GM23338 (cell line): ENCODE measurements around the gene PPP6R3. TPM values are rescaled to one million over a fixed set of nuclear protein-coding genes. Genes with fewer than 3 reads are reported as not detected.

Experiments used
- ATAC-seq: fragments of 200-7000 bp; cut with Tn5 transposase; 3 replicates; pipeline ENCODE4 v1.9.1; 2020
- DNase-seq: peaks from one replicate; pipeline ENCODE4 v3.0.0-alpha.2; 2015; ENCODE audit warnings: low spot score
- H2AFZ ChIP-seq: fragments of 200-600 bp; sonication (generic); 2 replicates; pipeline ENCODE4 v1.8.0; 2016; ENCODE audit warnings: antibody characterized with exemption, mild to moderate bottlenecking, moderate library complexity
- H3F3A ChIP-seq: fragments of 200-600 bp; sonication (generic); replicated peaks from 2 replicates; pipeline ENCODE4 v1.8.0; 2017; ENCODE audit warnings: antibody characterized with exemption, mixed run types, low read depth
- H3K27ac ChIP-seq: fragments of 200-600 bp; sonication (generic); 2 replicates; pipeline ENCODE4 v1.6.1; 2016; ENCODE audit warnings: low read depth
- H3K27me3 ChIP-seq: fragments of 200-600 bp; sonication (generic); 2 replicates; pipeline ENCODE4 v1.8.0; 2016; ENCODE audit warnings: mild to moderate bottlenecking, mixed run types, moderate library complexity; ENCODE audit not compliant: insufficient read depth
- H3K36me3 ChIP-seq: fragments of 200-600 bp; sonication (generic); 2 replicates; pipeline ENCODE4 v1.8.0; 2016; ENCODE audit warnings: mild to moderate bottlenecking; ENCODE audit not compliant: insufficient read depth
- H3K4me1 ChIP-seq: fragments of 200-600 bp; sonication (generic); 2 replicates; pipeline ENCODE4 v1.8.0; 2016; ENCODE audit warnings: mild to moderate bottlenecking, moderate library complexity; ENCODE audit not compliant: insufficient read depth
- H3K4me2 ChIP-seq: fragments of 200-600 bp; sonication (generic); 2 replicates; pipeline ENCODE4 v1.7.1; 2017; ENCODE audit warnings: mixed run types
- H3K4me3 ChIP-seq: fragments of 200-600 bp; sonication (generic); 2 replicates; pipeline ENCODE4 v1.6.1; 2016; ENCODE audit warnings: mixed run types
- H3K79me2 ChIP-seq: fragments of 200-600 bp; sonication (generic); replicated peaks from 2 replicates; pipeline ENCODE4 v1.8.0; 2017; ENCODE audit warnings: mild to moderate bottlenecking; ENCODE audit not compliant: insufficient read depth
- H3K9me2 ChIP-seq: fragments of 200-600 bp; sonication (generic); 2 replicates; pipeline ENCODE4 v1.8.0; 2017; ENCODE audit not compliant: insufficient read depth
- H4K20me1 ChIP-seq: fragments of 200-600 bp; sonication (generic); replicated peaks from 2 replicates; pipeline ENCODE4 v1.8.0; 2017; ENCODE audit warnings: mild to moderate bottlenecking; ENCODE audit not compliant: insufficient read depth
- H3K27ac Mint-ChIP-seq: 2 replicates; pipeline ENCODE4 v1.8.0; 2020; ENCODE audit warnings: inconsistent platforms, mild to moderate bottlenecking, moderate library complexity, mixed read lengths
- H3K27me3 Mint-ChIP-seq: 3 replicates; pipeline ENCODE4 v1.8.0; 2022; ENCODE audit warnings: low read depth, mild to moderate bottlenecking, moderate library complexity, mixed read lengths, inconsistent platforms; ENCODE audit not compliant: insufficient read depth, poor library complexity
- H3K36me3 Mint-ChIP-seq: 3 replicates; pipeline ENCODE4 v1.8.0; 2021; ENCODE audit warnings: low read depth, mild to moderate bottlenecking, inconsistent platforms, moderate library complexity, mixed read lengths
- H3K4me1 Mint-ChIP-seq: 3 replicates; pipeline ENCODE4 v1.8.0; 2020; ENCODE audit warnings: mild to moderate bottlenecking, inconsistent platforms, mixed read lengths
- H3K4me3 Mint-ChIP-seq: 3 replicates; pipeline ENCODE4 v1.8.0; 2021; ENCODE audit warnings: moderate library complexity, mild to moderate bottlenecking, inconsistent platforms, mixed read lengths
- H3K9me3 Mint-ChIP-seq: 3 replicates; pipeline ENCODE4 v1.8.0; 2020; ENCODE audit warnings: moderate library complexity, mild to moderate bottlenecking, inconsistent platforms, mixed read lengths
- CREB1 ChIP-seq: fragments of 250-450 bp; sonication (Bioruptor Pico); IDR thresholded peaks from 2 replicates; pipeline ENCODE4 v1.5.0; 2020; ENCODE audit warnings: low read depth, mild to moderate bottlenecking, moderate library complexity
- CTCF ChIP-seq, 2 experiments: fragments of 200-600 bp in 1 of 2; sonication (generic) in 1 of 2; conservative IDR thresholded peaks; 2 replicates each; pipeline versions ENCODE4 v1.5.1 to v1.6.1; 2016 to 2017; ENCODE audit warnings: antibody characterized with exemption in 2 of 2, low read depth in 2 of 2, mild to moderate bottlenecking in 2 of 2, moderate library complexity in 1 of 2
- ETS1 ChIP-seq: IDR thresholded peaks from 2 replicates; pipeline ENCODE4 v1.6.1; 2016; ENCODE audit warnings: antibody characterized with exemption
- EZH2 ChIP-seq: fragments of 200-600 bp; sonication (generic); IDR thresholded peaks from one replicate; pipeline ENCODE4 v1.8.0; 2017; ENCODE audit warnings: antibody characterized with exemption, mild to moderate bottlenecking, low read depth; ENCODE audit not compliant: unreplicated experiment
- EZH2phosphoT487 ChIP-seq: fragments of 200-600 bp; sonication (generic); IDR thresholded peaks from one replicate; pipeline ENCODE4 v1.8.1; 2018; ENCODE audit warnings: antibody characterized with exemption; ENCODE audit not compliant: unreplicated experiment
- JUNB ChIP-seq: IDR thresholded peaks from one replicate; pipeline ENCODE4 v1.6.1; 2016; ENCODE audit warnings: antibody characterized with exemption; ENCODE audit not compliant: unreplicated experiment
- NANOG ChIP-seq: IDR thresholded peaks from 2 replicates; pipeline ENCODE4 v1.6.1; 2016; ENCODE audit warnings: antibody characterized with exemption, borderline replicate concordance
- POLR2AphosphoS5 ChIP-seq: IDR thresholded peaks from 2 replicates; pipeline ENCODE4 v1.6.1; 2016; ENCODE audit warnings: antibody characterized with exemption, low read depth
- REST ChIP-seq: IDR thresholded peaks from one replicate; pipeline ENCODE4 v1.6.1; 2018; ENCODE audit warnings: antibody characterized with exemption; ENCODE audit not compliant: unreplicated experiment
- STAT1 ChIP-seq: IDR thresholded peaks from one replicate; pipeline ENCODE4 v1.6.1; 2016; ENCODE audit warnings: antibody characterized with exemption; ENCODE audit not compliant: unreplicated experiment
- ZNF114 ChIP-seq: fragments of 250-450 bp; sonication (Bioruptor Pico); IDR thresholded peaks from 2 replicates; pipeline ENCODE4 v1.5.0; 2020; ENCODE audit warnings: mild to moderate bottlenecking, moderate library complexity
- ZNF331 ChIP-seq: fragments of 250-450 bp; sonication (Bioruptor Pico); IDR thresholded peaks from 2 replicates; pipeline ENCODE4 v1.5.0; 2020; ENCODE audit warnings: low read depth, mild to moderate bottlenecking, moderate library complexity
- ZNF462 ChIP-seq: fragments of 250-450 bp; sonication (Bioruptor Pico); IDR thresholded peaks from 2 replicates; pipeline ENCODE4 v1.5.0; 2020; ENCODE audit warnings: mild to moderate bottlenecking, moderate library complexity
- polyA plus RNA-seq: library from polyadenylated mRNA; unstranded; fragments of >200 nt; fragmentation: Nextera tagmentation; extraction: Ambion mirVana; gene quantifications from 2 replicates; pipeline ENCODE4 v1.2.1, GENCODE V29; 2016
- total RNA-seq: library from RNA; depleted of rRNA; stranded (reverse); fragments of >200 nt; shearing (Covaris generic); gene quantifications from 2 replicates; pipeline ENCODE4 v1.2.3, GENCODE V29; 2014

PPP6R3 gene
- total and polyA plus RNA-seq, 2 experiments from 2014 or later, result 170 to 268 TPM

GRCh38 chr11:68651208-68651984 lies 190.8 kb downstream of the PPP6R3 start:
- ATAC-seq (peak; percentile 23), DNase-seq (peak; percentile 52)
- H3K4me3 ChIP-seq, result no peak overlapping the region
- Mint-ChIP-seq H3K27ac (no peak overlapping the region), H3K4me1 (no peaks in the 10 kb centered on the region), H3K9me3 (peaks cover 29% of the 10 kb centered on the region), H3K27me3 (peaks cover 10% of the 10 kb centered on the region), H3K4me3 (no peak overlapping the region), H3K36me3 (peaks cover 13% of the 10 kb centered on the region)
- no peak overlapping the region for H3K27ac ChIP-seq
- no peaks in the 10 kb centered on the region for H4K20me1 ChIP-seq
- no peaks in the 10 kb centered on the region for H3K9me2 ChIP-seq
- TF ChIP-seq NANOG, result no peak
- TF ChIP-seq POLR2AphosphoS5, result no peak
- no peak for TF ChIP-seq EZH2
- TF ChIP-seq ETS1, result no peak
- TF ChIP-seq CREB1 (CRISPR knock-in tag), result no peak
- TF ChIP-seq ZNF331 (CRISPR knock-in tag), result no peak
- no peak for TF ChIP-seq ZNF114 (CRISPR knock-in tag)
- no peak for TF ChIP-seq JUNB
- no peak for TF ChIP-seq EZH2phosphoT487
- TF ChIP-seq STAT1, result no peak
- TF ChIP-seq CTCF (conservative IDR thresholded peaks at IDR 0.05; ENCODE audit: low read depth in 2 of 2), result no peak
- TF ChIP-seq ZNF462 (CRISPR knock-in tag), result no peak
- TF ChIP-seq REST, result no peak
- no peaks in the 10 kb centered on the region for H3K36me3 ChIP-seq
- peak overlapping the region; percentile 52; the same call in 1 of the 2 replicates for H2AFZ ChIP-seq
- no peaks in the 10 kb centered on the region for H3F3A ChIP-seq
- H3K27me3 ChIP-seq, result no peaks in the 10 kb centered on the region
- no peaks in the 10 kb centered on the region for H3K79me2 ChIP-seq
- H3K4me1 ChIP-seq, result no peaks in the 10 kb centered on the region; the same call in 1 of the 2 replicates
- no peak overlapping the region for H3K4me2 ChIP-seq
